ENCODE data around the gene PRRX2.

DNA sequence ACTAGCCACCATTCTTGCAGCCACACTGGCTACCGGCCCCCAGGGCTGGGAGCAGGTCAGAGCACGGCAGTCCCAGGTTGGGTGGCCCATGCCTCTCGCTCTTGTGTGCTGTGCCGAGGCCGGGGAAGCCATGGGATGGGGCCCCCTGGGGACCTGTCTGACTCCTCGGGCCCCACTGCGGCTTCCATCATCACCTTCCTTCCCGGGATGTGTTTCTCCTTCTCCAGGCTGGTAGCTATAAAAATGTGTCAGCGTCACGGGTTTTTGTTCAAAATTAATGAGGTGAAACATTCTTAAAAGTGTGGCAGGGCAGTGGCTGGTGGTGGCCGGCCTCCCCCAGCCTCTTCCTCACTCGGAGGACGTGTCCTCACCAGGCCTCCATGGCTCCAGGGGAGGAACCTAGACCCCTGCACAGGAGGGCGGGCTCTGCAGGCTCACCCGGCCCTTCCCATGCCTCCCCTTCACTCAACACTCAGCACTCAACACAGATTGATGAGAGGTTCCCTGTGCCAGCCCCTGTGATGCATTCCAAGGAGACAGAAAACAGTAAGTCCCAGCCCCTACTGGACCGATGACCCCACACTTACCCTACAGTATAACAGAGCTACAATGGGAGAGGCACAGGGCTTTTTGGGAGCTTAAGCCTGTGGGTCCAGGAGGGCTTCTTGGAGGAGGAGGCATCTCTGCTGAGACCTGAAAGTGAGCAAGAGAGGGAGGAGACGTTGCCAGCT, 44.2 kb downstream of the PRRX2 start:
- TF ChIP-seq, protein P1, sequence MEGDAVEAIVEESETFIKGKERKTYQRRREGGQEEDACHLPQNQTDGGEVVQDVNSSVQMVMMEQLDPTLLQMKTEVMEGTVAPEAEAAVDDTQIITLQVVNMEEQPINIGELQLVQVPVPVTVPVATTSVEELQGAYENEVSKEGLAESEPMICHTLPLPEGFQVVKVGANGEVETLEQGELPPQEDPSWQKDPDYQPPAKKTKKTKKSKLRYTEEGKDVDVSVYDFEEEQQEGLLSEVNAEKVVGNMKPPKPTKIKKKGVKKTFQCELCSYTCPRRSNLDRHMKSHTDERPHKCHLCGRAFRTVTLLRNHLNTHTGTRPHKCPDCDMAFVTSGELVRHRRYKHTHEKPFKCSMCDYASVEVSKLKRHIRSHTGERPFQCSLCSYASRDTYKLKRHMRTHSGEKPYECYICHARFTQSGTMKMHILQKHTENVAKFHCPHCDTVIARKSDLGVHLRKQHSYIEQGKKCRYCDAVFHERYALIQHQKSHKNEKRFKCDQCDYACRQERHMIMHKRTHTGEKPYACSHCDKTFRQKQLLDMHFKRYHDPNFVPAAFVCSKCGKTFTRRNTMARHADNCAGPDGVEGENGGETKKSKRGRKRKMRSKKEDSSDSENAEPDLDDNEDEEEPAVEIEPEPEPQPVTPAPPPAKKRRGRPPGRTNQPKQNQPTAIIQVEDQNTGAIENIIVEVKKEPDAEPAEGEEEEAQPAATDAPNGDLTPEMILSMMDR (IDR thresholded peaks at IDR 0.05) = no peak
- TF ChIP-seq, protein P2, sequence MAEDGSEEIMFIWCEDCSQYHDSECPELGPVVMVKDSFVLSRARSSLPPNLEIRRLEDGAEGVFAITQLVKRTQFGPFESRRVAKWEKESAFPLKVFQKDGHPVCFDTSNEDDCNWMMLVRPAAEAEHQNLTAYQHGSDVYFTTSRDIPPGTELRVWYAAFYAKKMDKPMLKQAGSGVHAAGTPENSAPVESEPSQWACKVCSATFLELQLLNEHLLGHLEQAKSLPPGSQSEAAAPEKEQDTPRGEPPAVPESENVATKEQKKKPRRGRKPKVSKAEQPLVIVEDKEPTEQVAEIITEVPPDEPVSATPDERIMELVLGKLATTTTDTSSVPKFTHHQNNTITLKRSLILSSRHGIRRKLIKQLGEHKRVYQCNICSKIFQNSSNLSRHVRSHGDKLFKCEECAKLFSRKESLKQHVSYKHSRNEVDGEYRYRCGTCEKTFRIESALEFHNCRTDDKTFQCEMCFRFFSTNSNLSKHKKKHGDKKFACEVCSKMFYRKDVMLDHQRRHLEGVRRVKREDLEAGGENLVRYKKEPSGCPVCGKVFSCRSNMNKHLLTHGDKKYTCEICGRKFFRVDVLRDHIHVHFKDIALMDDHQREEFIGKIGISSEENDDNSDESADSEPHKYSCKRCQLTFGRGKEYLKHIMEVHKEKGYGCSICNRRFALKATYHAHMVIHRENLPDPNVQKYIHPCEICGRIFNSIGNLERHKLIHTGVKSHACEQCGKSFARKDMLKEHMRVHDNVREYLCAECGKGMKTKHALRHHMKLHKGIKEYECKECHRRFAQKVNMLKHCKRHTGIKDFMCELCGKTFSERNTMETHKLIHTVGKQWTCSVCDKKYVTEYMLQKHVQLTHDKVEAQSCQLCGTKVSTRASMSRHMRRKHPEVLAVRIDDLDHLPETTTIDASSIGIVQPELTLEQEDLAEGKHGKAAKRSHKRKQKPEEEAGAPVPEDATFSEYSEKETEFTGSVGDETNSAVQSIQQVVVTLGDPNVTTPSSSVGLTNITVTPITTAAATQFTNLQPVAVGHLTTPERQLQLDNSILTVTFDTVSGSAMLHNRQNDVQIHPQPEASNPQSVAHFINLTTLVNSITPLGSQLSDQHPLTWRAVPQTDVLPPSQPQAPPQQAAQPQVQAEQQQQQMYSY (CRISPR knock-in tag; IDR thresholded peaks at IDR 0.05) = no peak
- TF ChIP-seq ZBTB21 (CRISPR knock-in tag; IDR thresholded peaks at IDR 0.05; ENCODE audit: borderline replicate concordance) (no peak), TEAD4 (CRISPR knock-in tag; IDR thresholded peaks at IDR 0.05) (no peak)

Data from WTC11 (cell line).